Camera-type eye (tissue), 1 donor: ENCODE measurements around the gene CXADR. TPM values are rescaled to one million over a fixed set of nuclear protein-coding genes. Genes with fewer than 3 reads are reported as not detected.

ENCODE experiments used
- total RNA-seq: library from RNA; depleted of rRNA; stranded (reverse); fragments of >200 nt; gene quantifications from one replicate; pipeline ENCODE4 v1.2.3, GENCODE V29; 2014

CXADR gene
- 57.9 TPM for total RNA-seq

GRCh38 chr21:17512253-17513213, at the start of gene CXADR:
Gene CXADR (plus strand): TSS chr21:17513043. CDS start chr21:17513130, 87 bp downstream.

GRCh38 chr21:17612565-17613241, 99.9 kb downstream of the CXADR start, which contains the start of gene BTG3:
Gene BTG3 (minus strand): TSS chr21:17612901. CDS start chr21:17609144, 3,757 bp downstream.

Other genes with a start within 250 kb of the CXADR start
- gene BTG3, start 99.9 kb downstream of the CXADR start, total RNA-seq = 49.3 TPM